GM10266 (cell line): ENCODE measurements around the gene FRS2.

ENCODE experiments used
- DNase-seq: peaks from one replicate; pipeline ENCODE4 v3.0.0; 2012; ENCODE audit errors: extremely low spot score
- CTCF ChIP-seq: IDR thresholded peaks from 2 replicates; pipeline ENCODE4 v1.5.1; 2012; ENCODE audit warnings: mild to moderate bottlenecking, low read depth; ENCODE audit not compliant: control insufficient read depth, insufficient read depth; ENCODE audit errors: missing control alignments

The FRS2 gene

GRCh38 chr12:69431591-69432222 is 38.5 kb upstream of the FRS2 start:
- TF ChIP-seq CTCF: no peak
- no peak for DNase-seq

GRCh38 chr12:69433653-69434052 is 36.5 kb upstream of the FRS2 start:
- no peak for DNase-seq
- TF ChIP-seq CTCF: no peak

GRCh38 chr12:69435644-69436043 is 34.5 kb upstream of the FRS2 start:
- no peak for TF ChIP-seq CTCF
- no peak for DNase-seq

GRCh38 chr12:69437073-69437472 is 33.1 kb upstream of the FRS2 start:
- no peak for DNase-seq
- TF ChIP-seq CTCF: no peak

- TF ChIP-seq CTCF: no peak
Observed at GRCh38 chr12:69438539-69438938, 31.6 kb upstream of the FRS2 start.

GRCh38 chr12:69440016-69440415 is 30.2 kb upstream of the FRS2 start:
- no peak for DNase-seq
- TF ChIP-seq CTCF: no peak

More at GRCh38 chr12:69438539-69438938, 31.6 kb upstream of the FRS2 start:
- no peak for DNase-seq

- no peak for TF ChIP-seq CTCF
- DNase-seq: no peak
Observed at GRCh38 chr12:69440886-69441285, 29.3 kb upstream of the FRS2 start.
